WTC11 (cell line): ENCODE results near the gene ZDHHC23. TPM values are rescaled to one million over a fixed set of nuclear protein-coding genes. Genes with fewer than 3 reads are reported as not detected.

Experiments
- ATAC-seq: fragments of 200-7000 bp; cut with Tn5 transposase; 2 replicates; pipeline ENCODE4 v1.10.0; 2021; ENCODE audit warnings: mild to moderate bottlenecking, moderate library complexity
- CTCF ChIA-PET: fragments of 300-600 bp; sonication (Branson Sonifier 250); formaldehyde crosslinking; loops from one replicate; lab custom pipeline; 2021; ENCODE audit warnings: antibody characterized with exemption; lab: Charles Lee
- POLR2A ChIA-PET: fragments of 350-600 bp; sonication (Branson Sonifier 250); formaldehyde crosslinking; loops from one replicate; lab custom pipeline; 2021; ENCODE audit warnings: antibody characterized with exemption; lab: Charles Lee
- DNase-seq: peaks from one replicate; pipeline ENCODE4 v3.0.0; 2021; ENCODE audit warnings: low spot score
- H3K27ac Mint-ChIP-seq: 2 replicates; pipeline ENCODE4 v1.8.0; 2021; ENCODE audit warnings: mixed read lengths
- H3K27me3 Mint-ChIP-seq: 2 replicates; pipeline ENCODE4 v1.8.0; 2021; ENCODE audit warnings: low read depth, mild to moderate bottlenecking, moderate library complexity, mixed read lengths
- H3K36me3 Mint-ChIP-seq: 2 replicates; pipeline ENCODE4 v1.8.0; 2021; ENCODE audit warnings: mixed read lengths
- H3K4me1 Mint-ChIP-seq: 2 replicates; pipeline ENCODE4 v1.8.0; 2022; ENCODE audit warnings: mixed read lengths
- H3K4me3 Mint-ChIP-seq: 2 replicates; pipeline ENCODE4 v1.8.0; 2021; ENCODE audit warnings: mild to moderate bottlenecking, moderate library complexity, mixed read lengths
- H3K9me3 Mint-ChIP-seq: 2 replicates; pipeline ENCODE4 v1.8.0; 2021; ENCODE audit warnings: mixed read lengths
- ATF1 ChIP-seq: sonication (generic); formaldehyde crosslinking; IDR thresholded peaks from 2 replicates; pipeline ENCODE4 v1.8.1; 2023; ENCODE audit warnings: mild to moderate bottlenecking, moderate library complexity, missing genetic modification reagents
- CREB1 ChIP-seq: sonication (generic); formaldehyde crosslinking; IDR thresholded peaks from 2 replicates; pipeline ENCODE4 v1.8.0; 2023; ENCODE audit warnings: mild to moderate bottlenecking, missing genetic modification reagents
- ESRRA ChIP-seq: sonication (generic); formaldehyde crosslinking; IDR thresholded peaks from 2 replicates; pipeline ENCODE4 v1.8.1; 2022; ENCODE audit warnings: mild to moderate bottlenecking, missing genetic modification reagents, borderline replicate concordance
- ETV6 ChIP-seq: sonication (generic); formaldehyde crosslinking; IDR thresholded peaks from 2 replicates; pipeline ENCODE4 v1.8.1; 2022; ENCODE audit warnings: mild to moderate bottlenecking, missing genetic modification reagents
- FOXP1 ChIP-seq: sonication (generic); formaldehyde crosslinking; IDR thresholded peaks from 2 replicates; pipeline ENCODE4 v1.8.0; 2022; ENCODE audit warnings: missing genetic modification reagents, mild to moderate bottlenecking, moderate library complexity, borderline replicate concordance
- GTF2I ChIP-seq: fragments of 250-450 bp; sonication (Bioruptor Pico); conservative IDR thresholded peaks from 2 replicates; pipeline ENCODE4 v1.4.0; 2021; ENCODE audit warnings: mild to moderate bottlenecking
- KAT7 ChIP-seq: sonication (generic); formaldehyde crosslinking; IDR thresholded peaks from 2 replicates; pipeline ENCODE4 v1.8.1; 2023; ENCODE audit warnings: missing genetic modification reagents, mild to moderate bottlenecking, borderline replicate concordance
- ZNF232 ChIP-seq: sonication (generic); formaldehyde crosslinking; IDR thresholded peaks from 2 replicates; pipeline ENCODE4 v1.8.0; 2022; ENCODE audit warnings: mild to moderate bottlenecking, missing genetic modification reagents
- total RNA-seq: library from RNA; stranded (reverse); gene quantifications from 3 replicates; pipeline ENCODE4 v1.2.3, GENCODE V29; 2021
- TF ChIP-seq, protein P1 (sequence below): sonication (generic); formaldehyde crosslinking; IDR thresholded peaks from 2 replicates; pipeline ENCODE4 v1.8.1; 2022; ENCODE audit warnings: mild to moderate bottlenecking, missing genetic modification reagents, moderate library complexity, borderline replicate concordance
- TF ChIP-seq, protein P2 (sequence below): sonication (generic); formaldehyde crosslinking; IDR thresholded peaks from 2 replicates; pipeline ENCODE4 v1.8.1; 2022; ENCODE audit warnings: low read depth, mild to moderate bottlenecking, moderate library complexity, missing genetic modification reagents, borderline replicate concordance
- TF ChIP-seq, protein P3 (sequence below): sonication (generic); formaldehyde crosslinking; IDR thresholded peaks from 2 replicates; pipeline ENCODE4 v1.8.0; 2022; ENCODE audit warnings: missing genetic modification reagents
- TF ChIP-seq, protein P4 (sequence below): sonication (generic); formaldehyde crosslinking; IDR thresholded peaks from 2 replicates; pipeline ENCODE4 v1.8.0; 2022; ENCODE audit warnings: mild to moderate bottlenecking, missing genetic modification reagents
- TF ChIP-seq, protein P5 (sequence below): fragments of 250-450 bp; sonication (Bioruptor Pico); conservative IDR thresholded peaks from 2 replicates; pipeline ENCODE4 v1.9.0; 2021; ENCODE audit warnings: mild to moderate bottlenecking

ZDHHC23 gene
- total RNA-seq, 1 experiment from 2014 or later = 19.2 TPM

DNA sequence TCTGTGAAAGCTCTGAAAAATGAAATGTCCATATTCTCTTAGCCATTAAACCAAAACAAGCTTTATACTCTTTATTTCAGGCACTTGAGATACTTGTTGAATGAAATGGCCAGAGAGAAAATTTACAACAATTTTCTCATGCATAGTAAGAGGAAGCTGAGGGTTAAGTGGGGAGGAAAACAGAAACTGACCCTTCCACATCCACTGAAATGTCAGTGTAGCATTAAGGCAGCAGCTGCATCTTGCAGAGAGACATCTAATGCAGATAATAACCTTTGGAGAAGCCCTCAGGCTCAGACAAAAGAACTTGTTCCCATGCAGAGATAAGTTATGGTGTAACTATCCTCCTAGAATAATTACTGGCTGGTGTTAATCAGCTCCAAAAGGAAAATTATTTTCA lies 34.0 kb downstream of the ZDHHC23 start (continued):
- TF ChIP-seq, protein P1, sequence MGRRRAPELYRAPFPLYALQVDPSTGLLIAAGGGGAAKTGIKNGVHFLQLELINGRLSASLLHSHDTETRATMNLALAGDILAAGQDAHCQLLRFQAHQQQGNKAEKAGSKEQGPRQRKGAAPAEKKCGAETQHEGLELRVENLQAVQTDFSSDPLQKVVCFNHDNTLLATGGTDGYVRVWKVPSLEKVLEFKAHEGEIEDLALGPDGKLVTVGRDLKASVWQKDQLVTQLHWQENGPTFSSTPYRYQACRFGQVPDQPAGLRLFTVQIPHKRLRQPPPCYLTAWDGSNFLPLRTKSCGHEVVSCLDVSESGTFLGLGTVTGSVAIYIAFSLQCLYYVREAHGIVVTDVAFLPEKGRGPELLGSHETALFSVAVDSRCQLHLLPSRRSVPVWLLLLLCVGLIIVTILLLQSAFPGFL = no peak
- no peak for TF ChIP-seq KAT7 (CRISPR knock-in tag)
- TF ChIP-seq GTF2I (CRISPR knock-in tag) = no peak
- TF ChIP-seq ETV6 (CRISPR knock-in tag) = no peak
- TF ChIP-seq ZNF232 = no peak
- no peak for TF ChIP-seq ESRRA (CRISPR knock-in tag)

DNA sequence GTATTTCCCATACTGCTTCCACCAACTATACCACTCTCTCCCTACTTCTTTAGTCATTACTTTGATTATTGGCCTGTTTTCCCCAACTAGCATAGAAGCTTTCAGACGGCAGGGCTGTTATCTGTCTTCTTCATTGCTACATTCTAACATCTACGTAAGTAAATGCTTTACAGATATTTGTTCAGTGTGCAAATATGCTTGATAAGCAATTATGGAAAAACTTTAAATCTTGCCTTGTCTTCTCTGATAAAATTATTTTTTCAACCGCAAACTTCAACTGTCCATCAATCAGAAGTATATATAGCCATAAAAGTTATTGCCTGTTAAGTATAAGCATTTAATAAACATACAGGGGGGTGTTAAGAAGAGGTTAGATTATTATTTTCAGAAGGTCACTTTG lies 35.7 kb downstream of the ZDHHC23 start:
- Mint-ChIP-seq H3K4me1 (0 out of 2 replicates have a peak, but pooled peaks cover 4% of the 10 kb centered on the region), H3K27me3 (no peaks in the 10 kb centered on the region), H3K4me3 (no peak overlapping the region), H3K36me3 (no peaks in the 10 kb centered on the region), H3K9me3 (peaks cover 14% of the 10 kb centered on the region), H3K27ac (no peak overlapping the region)
- ChIA-PET CTCF (no interaction called here), POLR2A (no interaction called here)
- DNase-seq (no peak), ATAC-seq (no peak)
- TF ChIP-seq, protein P2, sequence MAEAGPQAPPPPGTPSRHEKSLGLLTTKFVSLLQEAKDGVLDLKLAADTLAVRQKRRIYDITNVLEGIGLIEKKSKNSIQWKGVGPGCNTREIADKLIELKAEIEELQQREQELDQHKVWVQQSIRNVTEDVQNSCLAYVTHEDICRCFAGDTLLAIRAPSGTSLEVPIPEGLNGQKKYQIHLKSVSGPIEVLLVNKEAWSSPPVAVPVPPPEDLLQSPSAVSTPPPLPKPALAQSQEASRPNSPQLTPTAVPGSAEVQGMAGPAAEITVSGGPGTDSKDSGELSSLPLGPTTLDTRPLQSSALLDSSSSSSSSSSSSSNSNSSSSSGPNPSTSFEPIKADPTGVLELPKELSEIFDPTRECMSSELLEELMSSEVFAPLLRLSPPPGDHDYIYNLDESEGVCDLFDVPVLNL (CRISPR knock-in tag) = no peak
- TF ChIP-seq, protein P3, sequence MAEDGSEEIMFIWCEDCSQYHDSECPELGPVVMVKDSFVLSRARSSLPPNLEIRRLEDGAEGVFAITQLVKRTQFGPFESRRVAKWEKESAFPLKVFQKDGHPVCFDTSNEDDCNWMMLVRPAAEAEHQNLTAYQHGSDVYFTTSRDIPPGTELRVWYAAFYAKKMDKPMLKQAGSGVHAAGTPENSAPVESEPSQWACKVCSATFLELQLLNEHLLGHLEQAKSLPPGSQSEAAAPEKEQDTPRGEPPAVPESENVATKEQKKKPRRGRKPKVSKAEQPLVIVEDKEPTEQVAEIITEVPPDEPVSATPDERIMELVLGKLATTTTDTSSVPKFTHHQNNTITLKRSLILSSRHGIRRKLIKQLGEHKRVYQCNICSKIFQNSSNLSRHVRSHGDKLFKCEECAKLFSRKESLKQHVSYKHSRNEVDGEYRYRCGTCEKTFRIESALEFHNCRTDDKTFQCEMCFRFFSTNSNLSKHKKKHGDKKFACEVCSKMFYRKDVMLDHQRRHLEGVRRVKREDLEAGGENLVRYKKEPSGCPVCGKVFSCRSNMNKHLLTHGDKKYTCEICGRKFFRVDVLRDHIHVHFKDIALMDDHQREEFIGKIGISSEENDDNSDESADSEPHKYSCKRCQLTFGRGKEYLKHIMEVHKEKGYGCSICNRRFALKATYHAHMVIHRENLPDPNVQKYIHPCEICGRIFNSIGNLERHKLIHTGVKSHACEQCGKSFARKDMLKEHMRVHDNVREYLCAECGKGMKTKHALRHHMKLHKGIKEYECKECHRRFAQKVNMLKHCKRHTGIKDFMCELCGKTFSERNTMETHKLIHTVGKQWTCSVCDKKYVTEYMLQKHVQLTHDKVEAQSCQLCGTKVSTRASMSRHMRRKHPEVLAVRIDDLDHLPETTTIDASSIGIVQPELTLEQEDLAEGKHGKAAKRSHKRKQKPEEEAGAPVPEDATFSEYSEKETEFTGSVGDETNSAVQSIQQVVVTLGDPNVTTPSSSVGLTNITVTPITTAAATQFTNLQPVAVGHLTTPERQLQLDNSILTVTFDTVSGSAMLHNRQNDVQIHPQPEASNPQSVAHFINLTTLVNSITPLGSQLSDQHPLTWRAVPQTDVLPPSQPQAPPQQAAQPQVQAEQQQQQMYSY (CRISPR knock-in tag) = no peak
- TF ChIP-seq ETV6 (CRISPR knock-in tag) = no peak
- TF ChIP-seq, protein P4, sequence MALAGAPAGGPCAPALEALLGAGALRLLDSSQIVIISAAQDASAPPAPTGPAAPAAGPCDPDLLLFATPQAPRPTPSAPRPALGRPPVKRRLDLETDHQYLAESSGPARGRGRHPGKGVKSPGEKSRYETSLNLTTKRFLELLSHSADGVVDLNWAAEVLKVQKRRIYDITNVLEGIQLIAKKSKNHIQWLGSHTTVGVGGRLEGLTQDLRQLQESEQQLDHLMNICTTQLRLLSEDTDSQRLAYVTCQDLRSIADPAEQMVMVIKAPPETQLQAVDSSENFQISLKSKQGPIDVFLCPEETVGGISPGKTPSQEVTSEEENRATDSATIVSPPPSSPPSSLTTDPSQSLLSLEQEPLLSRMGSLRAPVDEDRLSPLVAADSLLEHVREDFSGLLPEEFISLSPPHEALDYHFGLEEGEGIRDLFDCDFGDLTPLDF (CRISPR knock-in tag) = no peak
- TF ChIP-seq FOXP1 (CRISPR knock-in tag) = no peak
- no peak for TF ChIP-seq ESRRA (CRISPR knock-in tag)
- TF ChIP-seq ATF1 (CRISPR knock-in tag) = no peak
- TF ChIP-seq CREB1 = no peak
- TF ChIP-seq, protein P1 = no peak
- TF ChIP-seq, protein P5, sequence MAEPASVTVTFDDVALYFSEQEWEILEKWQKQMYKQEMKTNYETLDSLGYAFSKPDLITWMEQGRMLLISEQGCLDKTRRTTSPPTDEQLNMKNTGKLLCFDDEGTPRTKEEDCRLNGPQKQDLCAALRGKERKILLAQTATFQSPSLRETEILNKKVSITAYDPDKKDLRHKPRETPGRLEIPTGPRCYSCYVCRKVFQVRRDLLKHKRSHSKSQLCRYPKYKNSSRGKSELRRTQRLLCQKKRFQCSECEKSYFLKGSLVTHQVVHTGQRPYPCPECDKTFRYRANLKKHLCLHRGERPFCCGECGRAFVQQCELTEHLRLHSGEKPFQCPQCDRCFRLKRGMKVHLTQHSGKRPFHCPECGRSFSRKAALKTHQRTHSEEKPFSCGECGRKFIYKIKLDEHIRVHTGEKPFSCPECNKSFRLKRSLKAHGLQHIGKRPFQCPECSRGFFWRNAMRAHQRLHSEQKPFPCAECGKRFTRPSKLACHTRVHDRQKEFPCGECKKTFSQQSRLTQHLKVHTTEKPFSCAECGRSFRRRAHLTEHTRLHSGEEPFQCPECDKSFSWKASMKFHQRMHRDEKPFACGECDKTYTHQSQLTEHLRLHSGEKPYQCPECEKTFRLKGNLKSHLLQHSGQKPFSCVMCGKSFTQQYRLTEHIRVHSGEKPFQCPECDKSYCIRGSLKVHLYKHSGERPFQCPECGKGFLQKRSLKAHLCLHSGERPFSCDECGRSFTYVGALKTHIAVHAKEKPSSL = no peak
